ENCODE measurements around the gene NCAM1.

Gene NCAM1

DNA sequence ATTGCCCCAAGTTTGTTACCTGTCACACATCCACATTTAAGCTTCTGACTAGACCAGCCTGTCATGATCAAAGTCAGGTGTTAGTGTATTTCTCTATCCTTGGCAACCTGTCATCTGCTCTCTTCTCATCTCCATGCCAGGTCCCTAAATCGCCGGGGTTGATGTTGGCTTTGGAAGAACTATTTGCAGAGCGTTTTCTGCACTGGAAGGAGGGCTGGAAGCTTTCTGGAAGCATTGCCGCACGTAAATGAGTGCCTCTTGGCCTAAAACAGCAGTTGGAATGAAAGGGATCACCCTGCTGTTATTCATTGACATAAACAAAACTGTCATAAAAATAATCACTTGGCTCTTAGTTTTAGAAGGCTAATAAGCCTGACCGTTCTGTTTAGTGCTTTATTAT is 354.6 kb downstream of the NCAM1 start:
- Mint-ChIP-seq H3K4me1 (peaks cover 13% of the 10 kb centered on the region), H3K27me3 (no peaks in the 10 kb centered on the region), H3K9me3 (no peaks in the 10 kb centered on the region), H3K4me3 (peak overlapping the region; percentile 87), H3K27ac (peak overlapping the region; percentile 96), H3K36me3 (peaks cover 27% of the 10 kb centered on the region)
- DNase-seq (ENCODE audit: low spot score in 2 of 2) (no peak), ATAC-seq (ENCODE audit: low read depth) (no peak)

DNA sequence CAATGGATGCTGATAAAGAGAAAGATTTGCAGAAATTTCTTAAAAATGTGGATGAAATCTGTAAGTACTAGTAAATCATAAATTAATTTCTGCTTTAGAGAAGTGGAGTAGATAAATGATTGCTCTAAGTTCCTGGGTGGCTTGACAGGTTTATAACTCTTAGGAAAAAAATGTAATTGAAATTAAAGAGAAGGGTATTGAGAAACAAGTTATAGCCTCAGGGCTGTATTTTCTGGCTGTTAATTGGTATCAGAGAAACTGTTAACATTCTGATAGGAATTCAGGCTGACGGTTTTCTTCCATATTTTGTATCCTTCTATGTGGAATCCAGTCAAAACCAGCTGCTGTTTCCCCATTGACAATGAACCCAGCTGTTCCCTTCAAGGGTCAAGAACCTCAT is 355.0 kb downstream of the NCAM1 start:
- peak overlapping the region; percentile 96 for H3K27ac Mint-ChIP-seq
- ATAC-seq (ENCODE audit: low read depth) = no peak
- DNase-seq (ENCODE audit: low spot score in 2 of 2) = no peak
- H3K4me1 Mint-ChIP-seq = peaks cover 13% of the 10 kb centered on the region
- no peaks in the 10 kb centered on the region for H3K9me3 Mint-ChIP-seq
- peaks cover 29% of the 10 kb centered on the region for H3K36me3 Mint-ChIP-seq
- no peaks in the 10 kb centered on the region for H3K27me3 Mint-ChIP-seq
- no peak overlapping the region for H3K4me3 Mint-ChIP-seq

DNA sequence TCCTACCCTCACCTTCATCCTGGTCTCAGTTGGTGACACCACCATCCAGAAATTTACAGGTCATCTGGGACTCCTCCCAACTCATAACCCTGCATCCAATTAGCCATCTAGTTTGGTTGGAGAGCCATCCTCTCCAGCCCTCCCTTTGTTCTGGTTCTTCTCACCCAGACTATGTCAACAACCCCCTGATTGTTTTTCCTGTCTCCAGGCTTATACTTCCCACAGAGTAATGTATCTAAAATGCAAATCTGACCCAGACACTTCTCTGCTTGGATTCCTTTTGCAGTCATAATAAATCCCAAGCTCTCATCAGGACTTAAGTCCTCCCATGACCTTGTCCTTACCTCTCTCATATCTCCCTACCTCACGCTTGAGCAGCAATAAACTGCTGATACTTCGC is 356.1 kb downstream of the NCAM1 start:
- no peaks in the 10 kb centered on the region for H3K9me3 Mint-ChIP-seq
- H3K4me1 Mint-ChIP-seq = peaks cover 15% of the 10 kb centered on the region
- no peak overlapping the region for H3K27ac Mint-ChIP-seq
- peaks cover 29% of the 10 kb centered on the region for H3K36me3 Mint-ChIP-seq
- H3K4me3 Mint-ChIP-seq = no peak overlapping the region
- no peaks in the 10 kb centered on the region for H3K27me3 Mint-ChIP-seq
- DNase-seq (ENCODE audit: low spot score in 2 of 2) (no peak), ATAC-seq (ENCODE audit: low read depth) (no peak)

DNA sequence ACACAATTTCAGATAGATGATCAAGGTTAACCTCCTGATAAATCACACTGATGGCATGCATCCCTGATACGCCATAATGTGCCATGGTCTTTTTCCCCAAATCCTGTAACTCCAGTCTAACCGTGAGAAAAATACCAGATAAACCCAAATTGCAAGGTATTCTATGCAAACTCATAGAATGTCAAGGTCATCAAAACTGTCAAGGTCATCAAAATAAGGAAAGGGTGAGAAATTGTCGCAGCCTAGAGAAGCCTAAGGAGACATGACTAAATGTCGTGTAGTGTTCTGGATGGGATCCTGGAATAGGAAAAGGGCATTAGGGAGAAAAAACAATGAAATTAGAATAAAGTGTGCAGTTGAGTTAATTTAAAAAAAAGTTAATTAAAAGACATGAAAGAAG is 357.9 kb downstream of the NCAM1 start:
- Mint-ChIP-seq H3K9me3 (no peaks in the 10 kb centered on the region), H3K27ac (no peak overlapping the region), H3K27me3 (no peaks in the 10 kb centered on the region), H3K4me1 (peaks cover 13% of the 10 kb centered on the region), H3K36me3 (peaks cover 33% of the 10 kb centered on the region), H3K4me3 (no peak overlapping the region)
- DNase-seq (ENCODE audit: low spot score in 2 of 2) (no peak), ATAC-seq (ENCODE audit: low read depth) (no peak)

DNA sequence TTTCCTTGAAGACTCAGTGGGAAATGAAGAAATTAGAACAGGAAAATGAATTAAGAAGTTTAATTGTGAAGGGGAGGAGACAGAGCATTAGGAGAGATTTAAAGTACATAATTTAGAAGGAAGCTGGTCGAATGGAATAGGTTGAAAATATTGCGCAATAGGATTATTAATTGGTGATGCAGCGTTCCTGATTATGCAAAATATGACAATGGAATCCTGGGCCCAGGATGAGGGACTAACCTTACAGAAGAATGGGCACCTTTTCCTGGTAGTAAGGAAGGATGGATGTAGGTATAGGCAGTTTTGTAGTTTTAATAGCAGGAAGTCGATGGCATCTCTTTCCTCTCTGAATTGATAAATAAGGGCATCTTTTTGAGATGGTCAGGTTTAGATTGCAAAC is 360.9 kb downstream of the NCAM1 start:
- no peaks in the 10 kb centered on the region for H3K9me3 Mint-ChIP-seq
- peaks cover 42% of the 10 kb centered on the region for H3K36me3 Mint-ChIP-seq
- peaks cover 6% of the 10 kb centered on the region for H3K4me1 Mint-ChIP-seq
- no peaks in the 10 kb centered on the region for H3K27me3 Mint-ChIP-seq
- peak overlapping the region; percentile 66 for H3K27ac Mint-ChIP-seq
- no peak overlapping the region for H3K4me3 Mint-ChIP-seq
- DNase-seq (ENCODE audit: low spot score in 2 of 2) (no peak), ATAC-seq (ENCODE audit: low read depth) (no peak)

DNA sequence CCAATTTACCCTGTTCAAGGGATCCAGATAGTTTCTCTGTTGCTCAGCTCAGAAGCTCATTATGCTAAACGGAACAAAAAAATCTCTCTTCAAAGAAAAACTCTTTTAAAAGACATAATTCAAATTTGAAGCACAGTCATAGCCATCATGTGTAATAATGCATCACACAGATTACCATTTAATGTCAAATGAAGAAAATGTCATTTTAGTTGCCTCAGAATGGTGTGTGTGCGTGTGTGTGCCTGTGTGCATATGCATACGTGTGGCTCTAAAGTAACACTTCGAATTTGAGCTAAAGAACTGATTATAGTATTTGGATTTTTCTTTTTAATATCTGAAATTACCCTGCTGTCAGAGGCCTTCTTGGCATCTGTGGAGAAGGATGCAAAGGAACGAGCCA is 363.0 kb downstream of the NCAM1 start:
- no peaks in the 10 kb centered on the region for H3K9me3 Mint-ChIP-seq
- H3K4me1 Mint-ChIP-seq = peaks cover 6% of the 10 kb centered on the region
- H3K36me3 Mint-ChIP-seq = peaks cover 38% of the 10 kb centered on the region
- no peak overlapping the region for H3K4me3 Mint-ChIP-seq
- H3K27ac Mint-ChIP-seq = no peak overlapping the region
- DNase-seq (ENCODE audit: low spot score in 2 of 2) = no peak
- ATAC-seq (ENCODE audit: low read depth) = no peak
- H3K27me3 Mint-ChIP-seq = no peaks in the 10 kb centered on the region
